Testis (tissue), 2 donors: ENCODE measurements around the gene PHLDB3.

Experiments used
- CTCF ChIP-seq, 3 experiments: fragments of 450-650 bp in 2 of 3; fragments of 200-600 bp in 1 of 3; sonication (generic) in 1 of 3; IDR thresholded peaks; one replicate each; pipeline ENCODE4 v1.5.1; 2016 to 2019; ENCODE audit warnings: antibody characterized with exemption in 3 of 3, mild to moderate bottlenecking in 2 of 3, moderate library complexity in 1 of 3
- POLR2A ChIP-seq: fragments of 450-650 bp; IDR thresholded peaks from one replicate; pipeline ENCODE4 v1.6.1; 2017; ENCODE audit warnings: antibody characterized with exemption, mild to moderate bottlenecking, moderate library complexity

- no peak for TF ChIP-seq CTCF (IDR thresholded peaks at IDR 0.05)
- no peak for TF ChIP-seq POLR2A
These were observed 20.6 kb upstream of the PHLDB3 start for GRCh38 chr19:43524922-43525835.
